ENCODE results near the gene GALM.
"Not testable (repeated sequence)": the region's sequence is repeated elsewhere in the genome, so short reads cannot be mapped to it uniquely, and the experiment has no call there.

The GALM gene

GRCh38 chr2:38712871-38713270, 47.0 kb downstream of the GALM start:
- no peak overlapping the region for H2AK5ac ChIP-seq (ENCODE audit: low read length)
- H3K36me3 ChIP-seq (ENCODE audit: control insufficient read depth in 1 of 2, insufficient read depth in 2 of 2, low read length in 2 of 2) = no peaks in the 10 kb centered on the region
- no peak overlapping the region for H3K27ac ChIP-seq (ENCODE audit: low read depth, low read length)
- WGBS (ENCODE audit: extremely low coverage, insufficient coverage, insufficient read length) = no CpG with 5 or more reads among the region's 4 CpGs
- H2AFZ ChIP-seq (ENCODE audit: insufficient read depth, low read length, poor library complexity) = no peak overlapping the region
- H3K79me1 ChIP-seq (ENCODE audit: low read length) = no peaks in the 10 kb centered on the region
- no peak overlapping the region for H2BK5ac ChIP-seq (ENCODE audit: low read depth, low read length, poor library complexity)
- H3K4me2 ChIP-seq (ENCODE audit: low read length) = no peak overlapping the region
- no peak overlapping the region for H4K91ac ChIP-seq (ENCODE audit: low read depth, low read length)
- no peak for DNase-seq
- H3K9me3 ChIP-seq (ENCODE audit: insufficient read depth, low read depth, low read length) = no peaks in the 10 kb centered on the region
- no peak overlapping the region for H3K14ac ChIP-seq (ENCODE audit: low read length)
- no peak overlapping the region for H3K23ac ChIP-seq (ENCODE audit: low read length)
- H3K18ac ChIP-seq (ENCODE audit: low read length) = no peak overlapping the region
- no peak overlapping the region for H4K12ac ChIP-seq (ENCODE audit: low read depth, low read length)
- no peak overlapping the region for H4K8ac ChIP-seq (ENCODE audit: low read depth, low read length)
- no peak overlapping the region for H2BK120ac ChIP-seq (ENCODE audit: insufficient read depth, low read length, poor library complexity)
- no peak overlapping the region for H2BK12ac ChIP-seq (ENCODE audit: low read length)
- no peaks in the 10 kb centered on the region for H3K4me1 ChIP-seq (ENCODE audit: control insufficient read depth in 1 of 2, insufficient read depth in 2 of 2, low read length in 2 of 2)
- no peak overlapping the region for H3K9ac ChIP-seq (ENCODE audit: low read length)
- no peak overlapping the region for H3K4me3 ChIP-seq (ENCODE audit: low read depth, low read length)
- no peaks in the 10 kb centered on the region for H3K79me2 ChIP-seq (ENCODE audit: control insufficient read depth, insufficient read depth, low read length, poor library complexity)
- no peaks in the 10 kb centered on the region for H3K27me3 ChIP-seq (ENCODE audit: insufficient read depth, low read length)
- no peak overlapping the region for H3K4ac ChIP-seq (ENCODE audit: low read depth, low read length)

DNA sequence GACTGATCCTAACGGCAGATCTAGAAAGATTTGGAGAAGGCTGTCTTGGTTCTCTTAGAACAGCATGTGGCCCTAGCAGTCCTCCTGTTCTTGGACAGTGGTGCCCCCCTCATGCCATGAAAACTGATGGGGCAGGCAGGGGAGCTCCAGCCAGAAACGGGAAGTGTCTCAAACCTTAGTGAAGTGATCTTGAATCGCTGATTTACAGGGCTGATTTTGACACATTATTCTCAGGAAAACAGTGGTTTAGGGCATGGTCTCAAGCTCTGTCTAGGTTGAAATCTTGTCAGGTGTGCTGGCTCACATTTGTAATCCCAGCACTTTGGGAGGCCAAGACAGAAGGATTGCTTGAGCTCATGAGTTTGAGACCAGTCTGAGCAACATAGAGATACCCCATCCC, 47.4 kb downstream of the GALM start:
- H4K8ac ChIP-seq (ENCODE audit: low read depth, low read length) = no peak overlapping the region
- H3K4me2 ChIP-seq (ENCODE audit: low read length) = no peak overlapping the region
- H2BK5ac ChIP-seq (ENCODE audit: low read depth, low read length, poor library complexity) = no peak overlapping the region
- no peak overlapping the region for H3K4ac ChIP-seq (ENCODE audit: low read depth, low read length)
- no peaks in the 10 kb centered on the region for H3K36me3 ChIP-seq (ENCODE audit: control insufficient read depth in 1 of 2, insufficient read depth in 2 of 2, low read length in 2 of 2)
- H3K9me3 ChIP-seq (ENCODE audit: insufficient read depth, low read depth, low read length) = no peaks in the 10 kb centered on the region
- no peak overlapping the region for H2BK120ac ChIP-seq (ENCODE audit: insufficient read depth, low read length, poor library complexity)
- no CpG with 5 or more reads among the region's 3 CpGs for WGBS (ENCODE audit: extremely low coverage, insufficient coverage, insufficient read length)
- H2AK5ac ChIP-seq (ENCODE audit: low read length) = no peak overlapping the region
- H3K23ac ChIP-seq (ENCODE audit: low read length) = no peak overlapping the region
- H2AFZ ChIP-seq (ENCODE audit: insufficient read depth, low read length, poor library complexity) = no peak overlapping the region
- H3K27ac ChIP-seq (ENCODE audit: low read depth, low read length) = no peak overlapping the region
- no peaks in the 10 kb centered on the region for H3K27me3 ChIP-seq (ENCODE audit: insufficient read depth, low read length)
- H3K4me1 ChIP-seq (ENCODE audit: control insufficient read depth in 1 of 2, insufficient read depth in 2 of 2, low read length in 2 of 2) = no peaks in the 10 kb centered on the region
- no peak overlapping the region for H4K91ac ChIP-seq (ENCODE audit: low read depth, low read length)
- H3K4me3 ChIP-seq (ENCODE audit: low read depth, low read length) = no peak overlapping the region
- H3K79me2 ChIP-seq (ENCODE audit: control insufficient read depth, insufficient read depth, low read length, poor library complexity) = no peaks in the 10 kb centered on the region
- H3K79me1 ChIP-seq (ENCODE audit: low read length) = no peaks in the 10 kb centered on the region
- no peak overlapping the region for H2BK12ac ChIP-seq (ENCODE audit: low read length)
- no peak overlapping the region for H3K14ac ChIP-seq (ENCODE audit: low read length)
- no peak overlapping the region for H4K12ac ChIP-seq (ENCODE audit: low read depth, low read length)
- no peak for DNase-seq
- H3K18ac ChIP-seq (ENCODE audit: low read length) = no peak overlapping the region
- H3K9ac ChIP-seq (ENCODE audit: low read length) = no peak overlapping the region

DNA sequence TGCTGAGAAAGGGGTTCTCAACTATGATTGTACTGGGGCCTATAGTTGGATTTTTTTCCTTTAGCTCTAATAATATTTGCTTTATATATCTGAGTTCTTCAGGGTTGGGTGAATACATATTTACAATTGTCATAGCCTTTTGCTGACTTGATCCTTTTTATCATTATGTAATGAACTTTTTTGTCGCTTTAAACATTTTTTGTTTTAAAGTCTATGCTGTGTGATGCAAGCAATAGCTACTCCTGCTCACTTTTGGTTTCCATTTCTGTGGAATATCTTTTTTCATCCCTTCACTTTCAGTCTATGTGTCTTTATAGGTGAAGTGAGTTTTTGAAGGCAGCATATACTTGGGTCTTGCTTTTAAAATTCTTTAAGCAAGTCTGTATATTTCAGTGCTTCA, 49.0 kb downstream of the GALM start:
- not testable (repeated sequence) for DNase-seq; H3K4me2 ChIP-seq (ENCODE audit: low read length); H3K4me1 ChIP-seq (ENCODE audit: control insufficient read depth in 1 of 2, insufficient read depth in 2 of 2, low read length in 2 of 2); H3K14ac ChIP-seq (ENCODE audit: low read length); H4K8ac ChIP-seq (ENCODE audit: low read depth, low read length); H3K27ac ChIP-seq (ENCODE audit: low read depth, low read length); H2AK5ac ChIP-seq (ENCODE audit: low read length); H2BK5ac ChIP-seq (ENCODE audit: low read depth, low read length, poor library complexity); H3K9me3 ChIP-seq (ENCODE audit: insufficient read depth, low read depth, low read length); H3K79me2 ChIP-seq (ENCODE audit: control insufficient read depth, insufficient read depth, low read length, poor library complexity); H3K18ac ChIP-seq (ENCODE audit: low read length); H3K79me1 ChIP-seq (ENCODE audit: low read length); H3K27me3 ChIP-seq (ENCODE audit: insufficient read depth, low read length); H2BK120ac ChIP-seq (ENCODE audit: insufficient read depth, low read length, poor library complexity); H4K91ac ChIP-seq (ENCODE audit: low read depth, low read length); H3K23ac ChIP-seq (ENCODE audit: low read length); H2BK12ac ChIP-seq (ENCODE audit: low read length); H4K12ac ChIP-seq (ENCODE audit: low read depth, low read length); H3K9ac ChIP-seq (ENCODE audit: low read length); H2AFZ ChIP-seq (ENCODE audit: insufficient read depth, low read length, poor library complexity); H3K4me3 ChIP-seq (ENCODE audit: low read depth, low read length); H3K36me3 ChIP-seq (ENCODE audit: control insufficient read depth in 1 of 2, insufficient read depth in 2 of 2, low read length in 2 of 2); H3K4ac ChIP-seq (ENCODE audit: low read depth, low read length)
- whole genome bisulfite sequencing (ENCODE audit: extremely low coverage, insufficient coverage, insufficient read length) = no CpG with 5 or more reads among the region's 1 CpG

- peak; percentile 93 to 96 for DNase-seq
- Histone ChIP-seq H3K9me3 (ENCODE audit: insufficient read depth, low read depth, low read length) (no peaks in the 10 kb centered on the region), H3K79me1 (ENCODE audit: low read length) (no peaks in the 10 kb centered on the region), H2BK12ac (ENCODE audit: low read length) (no peak overlapping the region), H3K9ac (ENCODE audit: low read length) (no peak overlapping the region), H4K91ac (ENCODE audit: low read depth, low read length) (no peak overlapping the region), H3K4ac (ENCODE audit: low read depth, low read length) (no peak overlapping the region), H3K4me2 (ENCODE audit: low read length) (no peak overlapping the region), H3K36me3 (ENCODE audit: control insufficient read depth in 1 of 2, insufficient read depth in 2 of 2, low read length in 2 of 2) (no peaks in the 10 kb centered on the region), H3K27me3 (ENCODE audit: insufficient read depth, low read length) (no peaks in the 10 kb centered on the region), H2BK120ac (ENCODE audit: insufficient read depth, low read length, poor library complexity) (no peak overlapping the region), H3K4me1 (ENCODE audit: control insufficient read depth in 1 of 2, insufficient read depth in 2 of 2, low read length in 2 of 2) (no peaks in the 10 kb centered on the region), H3K23ac (ENCODE audit: low read length) (no peak overlapping the region), H4K8ac (ENCODE audit: low read depth, low read length) (no peak overlapping the region), H3K18ac (ENCODE audit: low read length) (no peak overlapping the region), H2AFZ (ENCODE audit: insufficient read depth, low read length, poor library complexity) (no peak overlapping the region), H2AK5ac (ENCODE audit: low read length) (no peak overlapping the region), H3K4me3 (ENCODE audit: low read depth, low read length) (no peak overlapping the region), H3K79me2 (ENCODE audit: control insufficient read depth, insufficient read depth, low read length, poor library complexity) (no peaks in the 10 kb centered on the region), H2BK5ac (ENCODE audit: low read depth, low read length, poor library complexity) (no peak overlapping the region), H3K14ac (ENCODE audit: low read length) (no peak overlapping the region), H3K27ac (ENCODE audit: low read depth, low read length) (no peak overlapping the region), H4K12ac (ENCODE audit: low read depth, low read length) (no peak overlapping the region)
- no CpG with 5 or more reads among the region's 6 CpGs for WGBS (ENCODE audit: extremely low coverage, insufficient coverage, insufficient read length)
Observed at GRCh38 chr2:38716185-38716584, 50.3 kb downstream of the GALM start.
